ENCODE measurements around the gene NADSYN1.

The NADSYN1 gene

GRCh38 chr11:71474771-71475483 lies 21.9 kb downstream of the NADSYN1 start:
- no peak for DNase-seq

GRCh38 chr11:71476031-71476430 lies 23.0 kb downstream of the NADSYN1 start:
- DNase-seq, result no peak

- DNase-seq, result no peak
Observed at GRCh38 chr11:71476926-71477640, 24.1 kb downstream of the NADSYN1 start.

- no peak for DNase-seq
Observed at GRCh38 chr11:71477641-71478527, 24.9 kb downstream of the NADSYN1 start.

GRCh38 chr11:71478528-71478840 lies 25.5 kb downstream of the NADSYN1 start:
- no peak for DNase-seq

GRCh38 chr11:71481101-71481960 lies 28.3 kb downstream of the NADSYN1 start:
- no peak for DNase-seq

GRCh38 chr11:71482216-71482615 lies 29.2 kb downstream of the NADSYN1 start:
- DNase-seq, result no peak

- DNase-seq, result no peak
Observed at GRCh38 chr11:71482746-71483364, 29.9 kb downstream of the NADSYN1 start.

- DNase-seq, result no peak
Observed at GRCh38 chr11:71483692-71484091, 30.7 kb downstream of the NADSYN1 start.

- DNase-seq, result no peak
Observed at GRCh38 chr11:71484248-71485062, 31.5 kb downstream of the NADSYN1 start.

- no peak for DNase-seq
Observed at GRCh38 chr11:71485063-71485399, 32.0 kb downstream of the NADSYN1 start.

GRCh38 chr11:71485466-71485865 lies 32.5 kb downstream of the NADSYN1 start:
- DNase-seq, result no peak

GRCh38 chr11:71486320-71486719 lies 33.3 kb downstream of the NADSYN1 start:
- DNase-seq, result no peak

- DNase-seq, result no peak
Observed at GRCh38 chr11:71488681-71489270, 35.8 kb downstream of the NADSYN1 start.

GRCh38 chr11:71489311-71490043 lies 36.5 kb downstream of the NADSYN1 start:
- peak in 1 of 2 experiments; percentile 3 for DNase-seq

- DNase-seq, result no peak
Observed at GRCh38 chr11:71490044-71490730, 37.2 kb downstream of the NADSYN1 start.

- no peak for DNase-seq
Observed at GRCh38 chr11:71490731-71491390, 37.9 kb downstream of the NADSYN1 start.

GRCh38 chr11:71491531-71491930 lies 38.5 kb downstream of the NADSYN1 start:
- DNase-seq, result no peak

GRCh38 chr11:71491940-71492339 lies 38.9 kb downstream of the NADSYN1 start:
- DNase-seq, result no peak
